Osteoblast (primary cell): ENCODE measurements around the gene WDR45B. TPM values are rescaled to one million over a fixed set of nuclear protein-coding genes. Genes with fewer than 3 reads are reported as not detected.
"Not testable (repeated sequence)": the region's sequence is repeated elsewhere in the genome, so short reads cannot be mapped to it uniquely, and the experiment has no call there.

Source experiments
- DNase-seq: peaks from one replicate; pipeline ENCODE4 v3.0.0; 2011; ENCODE audit warnings: low spot score, mixed read lengths; ENCODE audit not compliant: insufficient read length; ENCODE audit errors: missing footprints
- H2AFZ ChIP-seq: 2 replicates; pipeline ENCODE4 v1.6.0; 2011; ENCODE audit warnings: mild to moderate bottlenecking, low read length
- H3K27ac ChIP-seq: 2 replicates; pipeline ENCODE4 v1.5.1; 2011; ENCODE audit warnings: mild to moderate bottlenecking, low read depth, low read length, moderate library complexity
- H3K27me3 ChIP-seq: 2 replicates; pipeline ENCODE4 v1.6.0; 2012; ENCODE audit warnings: mild to moderate bottlenecking, control low read depth, inconsistent platforms, low read length, moderate library complexity; ENCODE audit not compliant: insufficient read depth
- H3K36me3 ChIP-seq: 2 replicates; pipeline ENCODE4 v1.5.1; 2011; ENCODE audit warnings: mild to moderate bottlenecking, low read length, control low read depth, moderate library complexity; ENCODE audit not compliant: insufficient read depth
- H3K4me1 ChIP-seq: 2 replicates; pipeline ENCODE4 v1.5.1; 2011; ENCODE audit warnings: mild to moderate bottlenecking, low read length, control low read depth, moderate library complexity; ENCODE audit not compliant: insufficient read depth
- H3K4me2 ChIP-seq: 2 replicates; pipeline ENCODE4 v1.6.0; 2011; ENCODE audit warnings: mild to moderate bottlenecking, low read length; ENCODE audit not compliant: insufficient read depth
- H3K4me3 ChIP-seq: fragments of 200-600 bp; sonication (generic); 3 replicates; pipeline ENCODE4 v1.5.1; 2012; ENCODE audit warnings: mild to moderate bottlenecking, low read length, inconsistent platforms; ENCODE audit not compliant: insufficient read depth
- H3K79me2 ChIP-seq: 2 replicates; pipeline ENCODE4 v1.6.0; 2012; ENCODE audit warnings: mild to moderate bottlenecking, low read length, control low read depth, inconsistent platforms; ENCODE audit not compliant: insufficient read depth
- H3K9me3 ChIP-seq: 2 replicates; pipeline ENCODE4 v1.5.1; 2011; ENCODE audit warnings: low read depth, low read length, control low read depth
- H4K20me1 ChIP-seq: 2 replicates; pipeline ENCODE4 v1.6.0; 2012; ENCODE audit warnings: mild to moderate bottlenecking, low read length, control low read depth; ENCODE audit not compliant: insufficient read depth
- total RNA-seq: library from RNA; depleted of rRNA; stranded (reverse); fragments of >200 nt; gene quantifications from 2 replicates; pipeline ENCODE4 v1.2.3, GENCODE V29; 2012
- TF ChIP-seq, protein P1 (sequence below): IDR thresholded peaks from 2 replicates; pipeline ENCODE4 v1.5.1; 2011; ENCODE audit warnings: mild to moderate bottlenecking, low read depth, low read length, moderate library complexity; ENCODE audit errors: extremely low read depth

Gene WDR45B
- total RNA-seq, 1 donor, result 66.2 TPM

DNA sequence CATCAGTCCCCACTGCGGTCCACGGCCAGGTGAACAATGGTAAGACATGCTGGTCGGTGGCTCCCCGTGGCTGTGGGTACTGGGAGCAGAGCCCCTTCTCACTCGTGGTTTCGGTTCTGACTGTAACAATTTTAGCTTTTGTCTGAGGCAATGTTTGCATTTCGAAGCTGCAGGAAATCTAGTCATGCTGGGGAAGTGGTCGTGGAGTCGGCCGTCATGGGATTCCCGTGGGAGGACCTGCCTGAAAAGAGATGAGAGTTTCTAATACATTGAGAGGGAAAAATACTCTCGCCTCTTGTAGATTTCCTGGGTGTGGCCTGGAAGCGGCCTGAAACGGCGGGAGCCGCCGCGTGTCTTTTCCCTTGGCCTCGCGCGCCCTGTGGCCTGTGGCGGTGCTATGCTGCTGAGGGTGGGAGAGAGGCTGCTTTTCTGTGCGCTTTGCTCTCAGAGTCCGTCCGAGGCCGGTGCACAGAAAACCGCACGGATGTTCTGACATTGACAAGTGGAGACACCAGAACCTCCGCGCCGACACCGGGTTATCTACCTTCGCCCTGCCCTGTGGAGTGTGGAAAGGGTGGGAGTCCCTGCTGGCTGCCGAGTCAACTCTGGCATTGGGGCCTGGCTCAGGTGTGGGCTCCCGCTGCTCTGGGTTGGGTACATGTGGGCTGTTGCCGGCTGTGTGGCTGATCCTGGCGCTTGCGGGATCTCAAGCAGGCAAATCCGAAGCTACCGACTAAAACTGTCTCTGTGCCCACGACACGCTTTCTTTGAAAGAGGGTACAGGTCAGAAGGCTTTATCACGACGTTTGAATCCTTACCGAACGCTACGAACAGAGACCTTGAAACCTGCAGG, 60.8 kb downstream of the WDR45B start:
- H3K27me3 ChIP-seq, result no peaks in the 10 kb centered on the region
- peak; percentile 85 for DNase-seq
- H3K79me2 ChIP-seq, result peaks cover 3% of the 10 kb centered on the region
- peaks cover 3% of the 10 kb centered on the region for H3K4me1 ChIP-seq
- no peak overlapping the region for H2AFZ ChIP-seq
- H4K20me1 ChIP-seq, result peaks cover 9% of the 10 kb centered on the region
- H3K4me2 ChIP-seq, result no peak overlapping the region
- H3K36me3 ChIP-seq, result peaks cover 48% of the 10 kb centered on the region
- TF ChIP-seq, protein P1, sequence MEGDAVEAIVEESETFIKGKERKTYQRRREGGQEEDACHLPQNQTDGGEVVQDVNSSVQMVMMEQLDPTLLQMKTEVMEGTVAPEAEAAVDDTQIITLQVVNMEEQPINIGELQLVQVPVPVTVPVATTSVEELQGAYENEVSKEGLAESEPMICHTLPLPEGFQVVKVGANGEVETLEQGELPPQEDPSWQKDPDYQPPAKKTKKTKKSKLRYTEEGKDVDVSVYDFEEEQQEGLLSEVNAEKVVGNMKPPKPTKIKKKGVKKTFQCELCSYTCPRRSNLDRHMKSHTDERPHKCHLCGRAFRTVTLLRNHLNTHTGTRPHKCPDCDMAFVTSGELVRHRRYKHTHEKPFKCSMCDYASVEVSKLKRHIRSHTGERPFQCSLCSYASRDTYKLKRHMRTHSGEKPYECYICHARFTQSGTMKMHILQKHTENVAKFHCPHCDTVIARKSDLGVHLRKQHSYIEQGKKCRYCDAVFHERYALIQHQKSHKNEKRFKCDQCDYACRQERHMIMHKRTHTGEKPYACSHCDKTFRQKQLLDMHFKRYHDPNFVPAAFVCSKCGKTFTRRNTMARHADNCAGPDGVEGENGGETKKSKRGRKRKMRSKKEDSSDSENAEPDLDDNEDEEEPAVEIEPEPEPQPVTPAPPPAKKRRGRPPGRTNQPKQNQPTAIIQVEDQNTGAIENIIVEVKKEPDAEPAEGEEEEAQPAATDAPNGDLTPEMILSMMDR, result no peak
- no peaks in the 10 kb centered on the region for H3K9me3 ChIP-seq
- H3K27ac ChIP-seq, result no peak overlapping the region
- H3K4me3 ChIP-seq, result no peak overlapping the region

DNA sequence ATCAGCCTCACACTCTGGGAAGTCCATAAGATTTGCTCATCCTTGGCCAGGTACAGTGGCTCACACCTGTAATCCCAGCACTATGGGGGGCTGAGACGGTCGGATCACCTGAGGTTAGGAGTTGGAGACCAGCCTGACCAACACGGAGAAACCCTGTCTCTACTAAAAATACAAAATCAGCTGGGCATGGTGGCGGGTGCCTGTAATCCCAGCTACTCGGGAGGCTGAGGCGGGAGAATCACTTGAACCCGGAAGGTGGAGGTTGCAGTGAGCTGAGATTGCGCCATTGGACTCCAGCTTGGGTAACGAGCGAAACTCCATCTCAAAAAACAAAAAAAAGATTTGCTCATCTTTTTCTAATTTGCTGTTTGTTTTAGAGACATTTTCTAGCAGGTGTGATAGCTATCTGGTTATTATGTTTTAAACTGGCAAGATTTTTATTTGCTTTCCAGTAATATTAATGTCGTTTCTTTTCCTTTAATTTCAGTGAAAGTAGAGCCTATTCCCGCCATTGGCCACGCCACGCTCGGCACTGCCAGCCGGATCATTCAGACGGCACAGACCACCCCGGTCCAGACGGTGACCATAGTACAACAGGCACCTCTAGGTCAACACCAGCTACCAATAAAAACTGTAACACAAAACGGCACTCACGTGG, 61.5 kb downstream of the WDR45B start:
- DNase-seq, result peak; percentile 71
- Histone ChIP-seq H3K4me1 (peaks cover 9% of the 10 kb centered on the region), H3K79me2 (peaks cover 3% of the 10 kb centered on the region), H3K36me3 (peaks cover 48% of the 10 kb centered on the region), H4K20me1 (peaks cover 4% of the 10 kb centered on the region), H3K27me3 (no peaks in the 10 kb centered on the region), H2AFZ (no peak overlapping the region), H3K9me3 (no peaks in the 10 kb centered on the region), H3K27ac (no peak overlapping the region), H3K4me3 (no peak overlapping the region), H3K4me2 (no peak overlapping the region)
- TF ChIP-seq, protein P1, result no peak

DNA sequence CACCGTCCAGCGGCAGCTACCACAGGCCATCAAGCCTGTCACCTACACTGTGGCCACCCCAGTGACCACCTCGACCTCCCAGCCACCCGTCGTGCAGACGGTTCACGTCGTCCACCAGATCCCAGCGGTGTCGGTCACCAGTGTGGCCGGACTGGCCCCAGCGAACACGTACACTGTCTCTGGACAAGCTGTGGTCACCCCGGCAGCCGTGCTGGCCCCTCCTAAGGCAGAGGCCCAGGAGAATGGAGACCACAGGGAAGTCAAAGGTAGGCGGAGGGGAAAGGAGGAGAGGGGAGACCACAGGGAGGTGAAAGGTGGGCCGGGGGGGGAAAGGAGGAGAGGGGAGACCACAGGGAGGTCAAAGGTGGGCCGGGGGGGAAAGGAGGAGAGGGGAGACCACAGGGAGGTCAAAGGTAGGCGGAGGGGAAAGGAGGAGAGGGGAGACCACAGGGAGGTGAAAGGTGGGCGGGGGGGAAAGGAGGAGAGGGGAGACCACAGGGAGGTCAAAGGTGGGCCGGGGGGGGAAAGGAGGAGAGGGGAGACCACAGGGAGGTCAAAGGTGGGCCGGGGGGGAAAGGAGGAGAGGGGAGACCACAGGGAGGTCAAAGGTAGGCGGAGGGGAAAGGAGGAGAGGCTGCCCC, 62.2 kb downstream of the WDR45B start:
- H4K20me1 ChIP-seq, H3K9me3 ChIP-seq, H3K4me2 ChIP-seq, H3K4me3 ChIP-seq, H2AFZ ChIP-seq, H3K27ac ChIP-seq, H3K4me1 ChIP-seq, H3K79me2 ChIP-seq, H3K27me3 ChIP-seq: not testable (repeated sequence)
- DNase-seq, result peak; percentile 52
- H3K36me3 ChIP-seq, result peaks cover 48% of the 10 kb centered on the region

DNA sequence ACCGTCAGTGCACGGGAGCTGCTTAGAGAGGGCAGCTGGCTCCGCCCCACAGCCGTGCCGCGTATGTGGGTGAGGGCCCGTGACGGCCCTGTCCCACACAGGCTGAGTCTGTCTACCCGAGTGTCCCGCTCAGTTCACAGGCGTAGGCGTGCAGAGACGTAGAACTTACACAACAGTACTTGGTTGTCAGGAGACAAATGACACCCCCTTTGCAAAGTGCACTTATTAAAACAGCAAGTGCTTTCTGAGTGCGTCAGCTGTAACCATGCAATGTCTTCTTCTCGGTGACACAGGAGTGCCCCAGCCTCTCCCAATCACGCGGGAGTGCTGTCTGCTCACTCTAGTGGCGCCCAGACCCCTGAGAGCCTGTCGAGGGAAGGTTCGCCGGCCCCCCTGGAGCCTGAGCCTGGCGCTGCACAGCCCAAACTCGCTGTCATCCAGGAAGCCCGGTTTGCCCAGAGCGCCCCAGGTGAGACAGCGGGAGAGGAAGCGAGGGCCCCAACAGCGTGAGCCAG, 64.5 kb downstream of the WDR45B start:
- peaks cover 5% of the 10 kb centered on the region for H3K79me2 ChIP-seq
- H3K36me3 ChIP-seq, result peaks cover 48% of the 10 kb centered on the region
- H3K4me2 ChIP-seq, result no peak overlapping the region
- no peak overlapping the region for H2AFZ ChIP-seq
- no peak overlapping the region for H3K27ac ChIP-seq
- H3K9me3 ChIP-seq, result no peaks in the 10 kb centered on the region
- TF ChIP-seq, protein P1, result no peak
- no peak overlapping the region for H3K4me3 ChIP-seq
- H3K4me1 ChIP-seq, result peaks cover 9% of the 10 kb centered on the region
- peak; percentile 58 for DNase-seq
- H4K20me1 ChIP-seq, result no peaks in the 10 kb centered on the region
- H3K27me3 ChIP-seq, result no peaks in the 10 kb centered on the region
